Mesothelial cell of epicardium (in vitro differentiated cells): ENCODE data around the gene CNTNAP1. TPM values are rescaled to one million over a fixed set of nuclear protein-coding genes. Genes with fewer than 3 reads are reported as not detected.

Source experiments
- DNase-seq, 2 experiments: peaks; one replicate each; pipeline ENCODE4 v3.0.0; 2021; ENCODE audit warnings: low spot score in 2 of 2; ENCODE audit not compliant: unreplicated experiment in 2 of 2
- H3K27ac Mint-ChIP-seq: 2 replicates; pipeline ENCODE4 v1.8.0; 2021; ENCODE audit warnings: mixed read lengths
- H3K27me3 Mint-ChIP-seq: 2 replicates; pipeline ENCODE4 v1.8.0; 2021; ENCODE audit warnings: low read depth, mixed read lengths
- H3K36me3 Mint-ChIP-seq: 2 replicates; pipeline ENCODE4 v1.8.0; 2021; ENCODE audit warnings: mixed read lengths
- H3K4me1 Mint-ChIP-seq: 2 replicates; pipeline ENCODE4 v1.8.0; 2021; ENCODE audit warnings: mixed read lengths
- H3K4me3 Mint-ChIP-seq: 2 replicates; pipeline ENCODE4 v1.8.0; 2021; ENCODE audit warnings: mild to moderate bottlenecking, moderate library complexity, mixed read lengths
- H3K9me3 Mint-ChIP-seq: 2 replicates; pipeline ENCODE4 v1.8.0; 2021; ENCODE audit warnings: mixed read lengths
- CTCF ChIP-seq: fragments of 200-600 bp; sonication (generic); IDR thresholded peaks from one replicate; pipeline ENCODE4 v1.5.0; 2021; ENCODE audit warnings: antibody characterized with exemption; ENCODE audit not compliant: unreplicated experiment
- total RNA-seq: library from RNA; stranded (reverse); gene quantifications from 3 replicates; pipeline ENCODE4 v1.2.1, GENCODE V29; 2021

The CNTNAP1 gene
- total RNA-seq, 1 donor from 2014 or later = 23.1 TPM

GRCh38 chr17:42695500-42695899, 13.2 kb downstream of the CNTNAP1 start:
- peak in 1 of 2 experiments; percentile 12 for DNase-seq
- H3K27ac Mint-ChIP-seq = no peak overlapping the region
- H3K4me1 Mint-ChIP-seq = peaks cover 8% of the 10 kb centered on the region
- no peak overlapping the region for H3K4me3 Mint-ChIP-seq
- no peaks in the 10 kb centered on the region for H3K9me3 Mint-ChIP-seq
- TF ChIP-seq CTCF = no peak
- H3K36me3 Mint-ChIP-seq = peaks cover 10% of the 10 kb centered on the region
- no peaks in the 10 kb centered on the region for H3K27me3 Mint-ChIP-seq

GRCh38 chr17:42697108-42697811, 14.9 kb downstream of the CNTNAP1 start:
- H3K27me3 Mint-ChIP-seq = no peaks in the 10 kb centered on the region
- H3K4me3 Mint-ChIP-seq = no peak overlapping the region
- no peak for TF ChIP-seq CTCF
- H3K27ac Mint-ChIP-seq = no peak overlapping the region
- H3K36me3 Mint-ChIP-seq = peaks cover 10% of the 10 kb centered on the region
- DNase-seq = peak in 1 of 2 experiments; percentile 7
- no peaks in the 10 kb centered on the region for H3K9me3 Mint-ChIP-seq
- peaks cover 8% of the 10 kb centered on the region for H3K4me1 Mint-ChIP-seq

- no peak for DNase-seq
- H3K27me3 Mint-ChIP-seq = no peaks in the 10 kb centered on the region
Observed at GRCh38 chr17:42698736-42699414, 16.5 kb downstream of the CNTNAP1 start.

GRCh38 chr17:42699415-42699740, 17.0 kb downstream of the CNTNAP1 start:
- Mint-ChIP-seq H3K4me3 (no peak overlapping the region), H3K9me3 (no peaks in the 10 kb centered on the region), H3K27me3 (no peaks in the 10 kb centered on the region), H3K36me3 (peaks cover 21% of the 10 kb centered on the region), H3K4me1 (peaks cover 8% of the 10 kb centered on the region), H3K27ac (peak overlapping the region; percentile 22)
- DNase-seq = no peak
- TF ChIP-seq CTCF = no peak

More at GRCh38 chr17:42698736-42699414, 16.5 kb downstream of the CNTNAP1 start:
- no peak for TF ChIP-seq CTCF
- Mint-ChIP-seq H3K9me3 (no peaks in the 10 kb centered on the region), H3K4me3 (no peak overlapping the region), H3K36me3 (peaks cover 19% of the 10 kb centered on the region), H3K27ac (peak overlapping the region; percentile 22), H3K4me1 (peaks cover 8% of the 10 kb centered on the region)

- DNase-seq = no peak
- Mint-ChIP-seq H3K4me1 (peaks cover 8% of the 10 kb centered on the region), H3K27me3 (no peaks in the 10 kb centered on the region), H3K9me3 (no peaks in the 10 kb centered on the region), H3K36me3 (peaks cover 25% of the 10 kb centered on the region), H3K27ac (no peak overlapping the region), H3K4me3 (no peak overlapping the region)
- TF ChIP-seq CTCF = no peak
Observed at GRCh38 chr17:42700586-42701289, 18.4 kb downstream of the CNTNAP1 start.
